CD4-positive, alpha-beta T cell treated with Interleukin-6 for 4 hours (primary cell): Measurements from ENCODE around the gene MAPRE3.

Experiments
- DNase-seq: peaks from one replicate; pipeline ENCODE4 v3.0.0-alpha.2; 2020; ENCODE audit warnings: mixed read lengths

Gene MAPRE3

GRCh38 chr2:27018142-27018541 is 47.7 kb downstream of the MAPRE3 start:
- no peak for DNase-seq

- no peak for DNase-seq
Measured at GRCh38 chr2:27019459-27019858, 49.0 kb downstream of the MAPRE3 start.

GRCh38 chr2:27019931-27020855 is 49.8 kb downstream of the MAPRE3 start:
- no peak for DNase-seq

GRCh38 chr2:27021253-27022049 is 51.0 kb downstream of the MAPRE3 start:
- DNase-seq = no peak

GRCh38 chr2:27023740-27024139 is 53.3 kb downstream of the MAPRE3 start:
- DNase-seq = no peak

- no peak for DNase-seq
Measured at GRCh38 chr2:27024188-27024587, 53.8 kb downstream of the MAPRE3 start.

GRCh38 chr2:27024812-27025211 is 54.4 kb downstream of the MAPRE3 start:
- no peak for DNase-seq

GRCh38 chr2:27025281-27025800 is 54.9 kb downstream of the MAPRE3 start:
- DNase-seq = no peak

GRCh38 chr2:27025861-27026851 is 55.7 kb downstream of the MAPRE3 start:
- DNase-seq = no peak

GRCh38 chr2:27027211-27027651 is 56.8 kb downstream of the MAPRE3 start:
- no peak for DNase-seq

- no peak for DNase-seq
Measured at GRCh38 chr2:27029051-27029450, 58.6 kb downstream of the MAPRE3 start.

GRCh38 chr2:27032495-27033252 is 62.2 kb downstream of the MAPRE3 start, which contains the start of gene TMEM214:
TMEM214 (plus strand) TSS chr2:27032965; CDS start chr2:27033016, 51 bp downstream.
- peak; percentile 84 for DNase-seq

- DNase-seq = no peak
Measured at GRCh38 chr2:27033253-27033852, 62.9 kb downstream of the MAPRE3 start.

GRCh38 chr2:27038012-27038411 is 67.6 kb downstream of the MAPRE3 start:
- no peak for DNase-seq

GRCh38 chr2:27038631-27039339 is 68.3 kb downstream of the MAPRE3 start:
- no peak for DNase-seq

GRCh38 chr2:27039426-27039825 is 69.0 kb downstream of the MAPRE3 start:
- DNase-seq = no peak

- no peak for DNase-seq
Measured at GRCh38 chr2:27039871-27040270, 69.4 kb downstream of the MAPRE3 start.

- DNase-seq = no peak
Measured at GRCh38 chr2:27040282-27040681, 69.8 kb downstream of the MAPRE3 start.

GRCh38 chr2:27041752-27042151 is 71.3 kb downstream of the MAPRE3 start:
- DNase-seq = no peak

- no peak for DNase-seq
Measured at GRCh38 chr2:27042159-27042661, 71.8 kb downstream of the MAPRE3 start.
